GM20431 (cell line): Measurements from ENCODE around the gene HAUS1.

Source experiments
- in situ Hi-C: fragments of 300-500 bp; cut with MseI, MboI; formaldehyde crosslinking; loops from one replicate; pipeline ENCODE4 v1.15.0; 2020; ENCODE audit warnings: low sequenced_read_pairs; ENCODE audit not compliant: unreplicated experiment

Gene HAUS1, protein sequence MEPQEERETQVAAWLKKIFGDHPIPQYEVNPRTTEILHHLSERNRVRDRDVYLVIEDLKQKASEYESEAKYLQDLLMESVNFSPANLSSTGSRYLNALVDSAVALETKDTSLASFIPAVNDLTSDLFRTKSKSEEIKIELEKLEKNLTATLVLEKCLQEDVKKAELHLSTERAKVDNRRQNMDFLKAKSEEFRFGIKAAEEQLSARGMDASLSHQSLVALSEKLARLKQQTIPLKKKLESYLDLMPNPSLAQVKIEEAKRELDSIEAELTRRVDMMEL

DNA sequence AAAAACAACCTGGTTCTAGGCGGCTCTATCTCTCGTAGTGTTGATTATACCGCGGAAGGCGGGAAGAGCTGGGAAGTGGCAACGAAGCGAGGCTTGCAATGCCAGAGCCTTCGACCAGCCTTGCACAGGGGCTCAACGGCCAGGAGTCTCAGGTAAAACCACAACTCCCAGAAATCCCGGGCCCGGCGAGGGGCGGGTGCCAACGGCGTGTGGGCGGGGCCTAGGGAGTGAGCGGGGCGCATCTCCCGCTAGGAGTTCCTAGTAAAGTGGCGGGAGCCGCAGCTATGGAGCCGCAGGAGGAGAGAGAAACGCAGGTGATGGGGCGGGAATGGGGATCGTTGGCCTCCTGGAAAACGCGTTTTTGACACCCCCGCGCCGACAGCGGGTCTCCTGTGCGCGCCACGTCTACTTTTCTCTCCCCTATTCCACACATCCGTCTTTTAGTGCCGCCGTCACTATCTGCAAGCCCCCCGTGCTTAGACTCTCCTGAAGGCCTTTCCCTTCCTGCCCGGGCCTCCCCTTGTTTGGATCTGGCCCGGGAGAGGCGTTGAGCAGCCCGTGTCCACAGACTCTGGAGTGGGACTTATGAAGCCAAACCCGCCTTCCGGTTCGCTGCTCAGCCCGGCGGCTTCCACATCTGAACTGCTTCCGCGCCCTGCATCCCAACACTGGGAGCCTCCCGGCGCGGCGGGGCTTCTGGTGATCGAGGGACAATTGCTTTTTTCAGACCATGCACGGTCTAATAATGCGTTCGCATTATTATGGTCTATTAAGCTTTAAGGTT lies at the start of gene HAUS1:
HAUS1 (plus strand) TSS at position 258 of the 784 bp plus-strand sequence; CDS start at position 285, 27 bp downstream.
- in situ Hi-C loops = no loop called here

DNA sequence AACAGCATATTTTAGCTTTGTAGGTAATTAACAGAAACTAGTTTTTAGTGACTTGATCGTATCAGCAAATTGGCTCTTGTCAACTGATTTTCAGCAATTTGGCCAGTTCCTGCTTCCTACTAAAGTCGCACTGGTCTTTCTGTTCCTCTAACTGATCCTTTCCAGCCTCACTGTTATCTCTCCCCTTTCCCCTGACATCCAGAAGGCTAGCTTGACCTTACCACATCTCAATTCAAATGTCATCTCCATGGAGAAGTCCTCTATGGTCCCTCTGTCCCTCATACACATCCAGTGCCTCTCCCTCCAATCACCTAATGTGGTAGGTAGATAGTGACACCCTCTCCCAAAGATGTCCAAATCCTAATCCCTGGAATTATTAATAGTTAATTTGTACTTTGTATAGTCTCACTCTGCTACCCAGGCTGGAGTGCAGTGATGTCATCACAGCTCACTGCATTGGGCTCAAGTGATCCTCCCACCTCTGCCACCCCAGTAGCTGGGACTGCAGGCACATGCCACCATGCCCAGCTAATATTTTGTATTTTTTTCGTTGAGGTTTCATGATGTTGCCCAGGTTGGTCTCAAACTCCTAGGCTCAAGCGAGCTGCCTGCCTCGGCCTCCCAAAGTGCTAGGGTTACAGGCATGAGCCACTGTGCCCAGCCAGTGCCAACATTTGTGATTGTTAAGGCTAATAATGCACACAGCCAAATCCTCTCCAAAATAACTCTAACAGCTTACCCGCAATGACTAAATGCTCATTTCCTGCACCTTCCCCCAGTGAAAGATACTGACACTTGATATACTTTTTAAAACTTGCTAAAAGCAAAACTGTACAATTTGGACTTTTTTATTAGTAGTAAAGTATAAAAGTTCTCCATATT lies 49.0 kb upstream of the HAUS1 start:
- in situ Hi-C loops = no loop called here

DNA sequence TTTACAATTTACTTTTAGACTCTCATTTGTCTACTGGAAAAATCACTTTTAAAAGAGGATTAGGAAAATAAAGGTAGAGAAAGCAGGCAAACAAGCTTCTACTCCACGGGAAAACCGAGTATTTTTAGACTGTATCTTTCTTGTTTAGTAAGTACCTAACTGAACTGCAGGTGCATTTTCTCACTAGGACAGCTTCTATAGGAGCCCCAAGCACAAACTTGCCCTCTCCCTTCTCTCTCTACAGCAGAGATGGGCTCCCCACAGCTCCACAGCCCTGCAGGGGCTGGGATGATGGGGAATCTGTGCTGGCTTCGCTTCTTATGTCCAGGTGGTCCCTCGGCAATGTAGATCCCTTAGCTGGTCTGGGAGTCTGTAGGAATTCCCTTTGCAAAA lies 48.4 kb upstream of the HAUS1 start:
- in situ Hi-C loops = no loop called here

DNA sequence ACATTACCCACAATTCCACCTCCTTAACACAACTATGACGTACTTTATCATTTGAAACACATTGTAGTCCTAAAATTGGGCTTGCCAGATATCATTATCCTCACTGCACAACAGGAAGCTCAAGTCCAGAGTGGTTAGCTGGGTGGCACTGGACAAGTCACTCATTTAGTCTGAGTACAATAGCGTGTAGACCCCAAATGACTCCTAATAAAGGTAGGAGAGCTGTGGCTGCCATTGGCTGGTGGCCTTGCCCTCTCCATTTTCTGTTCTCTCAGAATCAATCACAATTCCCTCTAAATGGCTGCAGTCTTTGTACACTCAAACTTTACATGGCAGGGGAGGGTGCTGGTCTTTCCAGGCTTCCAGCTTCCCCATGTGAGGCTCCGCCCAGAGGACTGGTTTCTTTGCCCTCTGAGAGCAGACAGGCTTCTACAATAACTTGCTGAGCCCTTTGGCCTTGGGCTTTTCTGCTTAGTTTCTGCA lies 43.8 kb upstream of the HAUS1 start:
- in situ Hi-C loops = no loop called here

DNA sequence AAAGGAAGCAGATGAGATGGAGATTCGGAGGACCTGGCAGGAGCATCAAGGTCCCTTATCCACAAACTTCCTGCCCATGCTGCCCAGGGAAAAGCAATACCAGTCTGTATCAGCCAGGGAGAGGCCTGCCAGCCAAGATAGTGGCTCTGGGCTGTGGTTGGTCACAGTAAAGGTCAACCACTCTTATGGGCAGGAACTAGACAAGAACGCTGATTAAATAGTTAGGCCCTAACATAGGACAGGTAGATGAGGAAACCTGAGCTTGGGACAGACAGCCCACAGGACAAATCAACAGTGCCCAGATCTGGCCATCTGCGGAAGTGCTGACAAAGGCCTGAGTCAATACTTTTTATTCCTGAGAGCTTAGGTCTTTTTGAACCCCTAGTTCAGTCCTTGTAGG lies 42.8 kb upstream of the HAUS1 start:
- in situ Hi-C loops = no loop called here

DNA sequence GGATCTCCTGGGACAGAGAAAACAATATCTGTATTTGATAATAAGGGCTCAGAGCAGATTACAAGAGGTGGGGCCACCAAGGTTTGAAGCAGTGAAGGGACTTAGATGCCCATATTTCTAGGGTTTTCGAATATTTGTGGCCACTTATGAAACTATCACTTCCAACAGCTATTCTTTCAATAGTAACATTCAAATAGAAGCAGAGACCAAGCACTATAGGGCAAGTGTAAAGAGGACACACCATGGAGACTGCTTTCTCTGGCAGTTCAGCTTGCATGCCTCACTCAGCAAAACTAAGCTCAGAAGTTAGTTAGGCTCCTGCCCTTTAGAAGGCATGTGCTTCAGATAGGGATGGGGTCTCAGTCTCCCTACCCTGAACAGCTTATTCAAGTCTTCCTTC lies 42.4 kb upstream of the HAUS1 start:
- in situ Hi-C loops = no loop called here

DNA sequence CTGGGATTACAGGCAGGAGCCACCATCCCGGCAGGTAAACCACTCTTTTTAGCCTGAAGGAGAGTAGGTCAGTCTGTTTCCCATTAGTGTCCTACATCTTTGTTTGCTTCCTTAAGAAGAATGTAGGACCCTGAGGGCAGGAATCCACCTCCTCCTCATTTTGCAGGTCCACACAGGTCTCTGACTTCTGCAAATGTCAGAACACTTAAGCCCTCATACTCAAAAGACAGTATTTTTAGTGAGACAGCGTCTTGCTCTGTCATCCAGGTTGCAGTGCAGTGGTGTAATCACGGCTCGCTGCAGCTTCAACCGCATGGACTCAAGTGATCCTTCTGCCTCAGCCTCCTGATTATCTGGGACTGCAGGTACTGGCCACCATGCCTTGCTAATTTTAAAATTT lies 41.4 kb upstream of the HAUS1 start:
- in situ Hi-C loops = no loop called here

DNA sequence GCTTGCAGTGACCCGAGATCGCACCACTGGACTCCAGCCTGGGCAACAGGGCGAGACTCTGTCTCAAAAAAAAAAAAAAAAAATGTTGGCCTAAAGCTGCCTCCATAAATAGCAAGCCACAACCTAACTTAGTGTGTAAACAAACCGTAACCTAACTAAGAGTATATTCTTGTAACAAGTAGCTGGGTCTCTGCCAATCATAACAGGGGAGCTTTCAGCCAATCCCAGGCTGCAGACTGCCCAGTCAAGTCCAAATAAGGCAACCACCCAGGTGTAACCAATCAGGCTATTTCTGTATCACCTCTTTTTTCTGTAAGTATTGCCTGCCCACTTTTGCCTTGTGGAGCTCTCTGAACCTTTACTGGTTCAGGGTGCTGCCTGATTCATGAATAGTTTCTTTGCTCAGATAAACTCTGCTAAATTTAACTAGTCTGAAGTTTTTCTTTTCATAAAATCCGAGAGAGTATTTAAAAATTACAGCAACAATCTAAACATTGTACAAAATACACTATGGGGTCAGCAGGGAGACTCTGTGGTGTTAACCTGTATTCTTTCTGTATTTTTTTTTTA lies 36.7 kb upstream of the HAUS1 start:
- in situ Hi-C loops = no loop called here

DNA sequence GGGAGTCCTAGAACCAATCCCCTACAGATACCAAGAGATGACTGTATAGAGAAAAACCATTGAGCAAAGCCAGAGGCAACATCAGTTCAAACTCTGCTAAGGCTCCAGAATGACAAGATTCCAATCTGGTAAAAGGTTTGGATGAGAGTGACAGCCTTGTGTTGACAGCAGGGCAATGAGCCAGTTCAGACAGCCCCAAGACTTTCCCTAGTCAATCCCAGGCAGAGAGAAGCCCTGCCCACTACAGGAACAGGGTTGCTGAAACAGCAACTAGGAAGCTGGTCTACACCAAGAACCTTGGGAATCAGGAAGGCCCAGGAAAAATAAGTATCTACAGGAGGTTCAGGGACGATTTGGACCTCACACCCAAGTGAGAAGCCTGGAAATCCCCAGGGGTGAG lies 35.4 kb upstream of the HAUS1 start:
- in situ Hi-C loops = no loop called here

DNA sequence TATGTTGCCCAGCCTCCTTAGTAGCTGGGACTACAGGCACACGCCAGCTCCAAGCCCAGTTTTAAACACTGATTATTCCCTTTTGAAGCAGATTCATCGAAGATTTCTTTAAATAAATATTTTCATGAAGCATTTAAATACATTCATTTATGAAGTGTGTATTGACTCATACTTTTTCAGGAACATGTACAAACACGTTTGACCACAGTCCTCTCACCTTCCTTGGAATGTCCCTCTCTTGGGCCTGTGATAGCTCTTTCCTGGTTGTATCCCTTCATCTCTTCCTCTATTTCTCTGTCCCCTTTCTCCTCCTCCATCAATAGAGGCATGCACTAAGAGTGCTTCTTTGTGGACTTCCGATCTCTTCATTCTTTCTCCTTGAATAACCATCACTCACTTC lies 34.7 kb upstream of the HAUS1 start:
- in situ Hi-C loops = no loop called here

DNA sequence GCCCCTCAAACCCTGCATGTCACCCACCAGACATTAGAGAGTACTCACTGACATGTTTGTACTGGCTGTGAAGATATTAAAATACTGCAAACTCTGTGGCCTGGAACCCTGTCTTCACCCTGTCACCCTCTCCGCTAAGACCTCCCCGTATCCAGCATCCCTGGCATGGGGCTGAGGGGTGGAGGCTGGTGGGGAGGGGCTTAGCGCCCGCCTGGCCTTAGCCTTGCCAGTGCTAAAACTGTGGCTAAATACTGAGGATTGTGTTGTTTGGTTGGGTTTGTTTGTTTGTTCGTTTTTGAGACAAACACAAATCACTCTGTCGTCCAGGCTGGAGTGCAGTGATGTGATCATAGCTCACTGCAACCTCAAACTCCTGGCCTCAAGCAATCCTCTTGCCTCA lies 34.0 kb upstream of the HAUS1 start:
- in situ Hi-C loops = no loop called here

DNA sequence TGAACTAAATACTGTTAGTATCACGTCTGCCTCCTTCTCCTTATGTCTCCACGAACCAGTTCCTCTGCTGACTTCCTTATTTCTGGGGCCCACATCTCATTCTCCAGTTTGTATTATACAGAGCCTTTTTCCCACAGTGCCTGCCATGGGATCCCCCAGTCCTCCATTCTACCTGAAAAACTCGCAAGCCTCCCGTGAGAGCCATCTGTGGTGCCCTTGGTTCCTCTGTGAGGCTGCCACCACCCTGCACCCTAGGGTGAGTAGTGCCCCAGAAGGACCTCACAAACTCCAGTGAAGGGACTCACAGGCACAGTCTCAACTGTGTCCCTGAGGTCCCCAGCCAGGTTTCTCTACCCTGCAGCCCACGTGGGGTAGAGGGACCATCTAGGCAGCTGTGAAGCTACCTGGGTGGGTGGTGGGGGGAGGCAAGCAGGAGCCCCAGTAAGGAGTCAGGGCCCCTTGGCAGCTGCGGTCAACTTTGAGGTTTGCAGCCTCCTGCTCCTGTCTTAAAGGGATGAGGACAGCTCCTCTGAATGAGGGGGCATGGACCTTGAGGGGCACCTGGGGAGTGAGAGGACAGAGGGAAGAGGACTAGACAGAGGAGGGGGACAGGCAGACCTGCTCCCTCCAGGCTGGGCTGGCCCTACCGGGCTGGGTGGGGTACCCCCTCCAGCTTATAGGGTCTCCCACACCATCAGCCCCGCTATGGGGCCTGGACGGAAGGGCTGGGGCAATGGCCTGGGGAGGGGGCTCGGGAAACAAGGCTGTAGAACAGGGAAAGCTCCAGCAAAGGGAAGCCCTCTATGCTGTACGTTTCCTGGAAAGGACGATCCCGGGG lies 33.2 kb upstream of the HAUS1 start:
- in situ Hi-C loops = no loop called here

DNA sequence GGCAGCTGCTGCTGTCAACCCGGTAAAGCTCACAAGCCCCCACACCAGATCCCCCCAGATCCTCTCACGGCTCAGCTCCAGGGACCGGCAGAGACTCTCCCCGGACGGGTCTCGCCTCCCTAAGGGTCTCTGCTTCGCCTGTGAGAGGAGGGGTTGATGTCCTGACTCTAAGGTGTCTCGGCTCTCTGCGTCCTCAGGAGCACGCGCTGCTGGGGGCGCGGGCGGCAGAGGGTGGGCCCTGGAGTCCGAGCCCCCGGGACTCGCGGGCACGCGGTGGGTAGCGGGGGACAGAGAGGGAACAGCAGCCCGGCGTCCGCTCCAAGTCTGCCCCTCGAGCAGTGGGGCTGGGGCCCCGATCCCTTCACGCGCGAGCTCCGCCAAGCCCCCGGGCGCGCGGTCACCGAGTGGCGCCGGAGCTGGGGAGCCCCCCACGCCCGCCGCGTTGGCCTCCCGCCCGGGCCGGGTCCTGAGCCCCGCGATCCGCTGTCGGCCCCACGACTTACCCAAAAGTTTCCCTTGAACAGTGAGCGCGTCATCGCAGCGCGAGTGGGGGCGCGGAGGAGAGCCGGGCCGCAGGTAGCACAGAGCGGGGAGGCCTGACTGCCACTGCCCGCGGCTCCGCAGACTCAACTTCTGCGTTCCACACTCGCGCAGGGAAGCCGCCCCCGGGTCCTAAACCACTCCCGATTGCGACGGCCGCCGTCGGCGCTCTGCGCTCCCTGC lies 32.4 kb upstream of the HAUS1 start, which contains the start of gene PSTPIP2:
PSTPIP2 (minus strand) TSS at position 608 of the 723 bp plus-strand sequence; CDS start at position 536, 72 bp downstream.
- in situ Hi-C loops = no loop called here

DNA sequence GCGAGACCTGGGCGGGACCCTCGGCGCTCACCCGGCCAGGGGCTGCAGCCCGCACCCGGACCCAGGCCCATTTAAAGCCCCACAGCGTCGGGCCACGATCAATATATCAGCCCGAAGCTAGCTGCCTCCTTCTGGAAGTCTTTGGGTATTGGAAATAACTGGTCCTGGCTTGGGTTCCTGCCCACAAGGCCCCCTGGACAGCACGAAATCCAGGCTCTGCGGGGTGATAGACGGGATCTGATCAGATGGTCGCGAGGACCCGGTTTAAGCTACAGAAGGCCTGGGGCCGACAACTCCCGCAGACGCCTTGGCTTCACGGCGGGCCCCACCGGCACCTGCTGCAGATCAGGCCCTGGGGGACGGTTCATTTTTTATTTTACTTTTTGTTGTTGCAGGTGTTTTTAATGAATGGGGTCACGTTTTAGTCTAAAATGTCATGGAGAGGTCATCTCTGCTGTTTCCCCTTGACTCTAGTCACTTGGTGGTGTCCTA lies 31.8 kb upstream of the HAUS1 start:
- in situ Hi-C loops = no loop called here

DNA sequence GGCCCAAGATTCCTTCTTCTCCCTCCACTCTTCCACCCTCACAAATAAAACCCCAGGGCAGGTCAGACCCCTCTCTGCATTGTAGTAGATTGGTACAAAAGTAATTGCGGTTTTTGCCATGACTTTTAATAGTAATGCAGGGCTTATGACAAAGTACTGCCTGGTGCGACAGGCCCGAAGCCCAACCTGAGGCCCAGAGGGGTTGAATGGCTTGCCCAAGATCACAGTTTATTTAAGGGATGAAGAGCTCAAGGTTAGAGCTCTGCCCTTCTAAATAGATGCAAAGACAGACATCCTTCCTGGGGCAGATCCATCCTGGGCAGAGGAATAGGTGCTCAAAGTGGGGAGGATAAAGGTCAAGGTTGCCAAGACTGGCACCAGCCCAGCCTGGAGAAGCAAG lies 31.2 kb upstream of the HAUS1 start:
- in situ Hi-C loops = no loop called here

DNA sequence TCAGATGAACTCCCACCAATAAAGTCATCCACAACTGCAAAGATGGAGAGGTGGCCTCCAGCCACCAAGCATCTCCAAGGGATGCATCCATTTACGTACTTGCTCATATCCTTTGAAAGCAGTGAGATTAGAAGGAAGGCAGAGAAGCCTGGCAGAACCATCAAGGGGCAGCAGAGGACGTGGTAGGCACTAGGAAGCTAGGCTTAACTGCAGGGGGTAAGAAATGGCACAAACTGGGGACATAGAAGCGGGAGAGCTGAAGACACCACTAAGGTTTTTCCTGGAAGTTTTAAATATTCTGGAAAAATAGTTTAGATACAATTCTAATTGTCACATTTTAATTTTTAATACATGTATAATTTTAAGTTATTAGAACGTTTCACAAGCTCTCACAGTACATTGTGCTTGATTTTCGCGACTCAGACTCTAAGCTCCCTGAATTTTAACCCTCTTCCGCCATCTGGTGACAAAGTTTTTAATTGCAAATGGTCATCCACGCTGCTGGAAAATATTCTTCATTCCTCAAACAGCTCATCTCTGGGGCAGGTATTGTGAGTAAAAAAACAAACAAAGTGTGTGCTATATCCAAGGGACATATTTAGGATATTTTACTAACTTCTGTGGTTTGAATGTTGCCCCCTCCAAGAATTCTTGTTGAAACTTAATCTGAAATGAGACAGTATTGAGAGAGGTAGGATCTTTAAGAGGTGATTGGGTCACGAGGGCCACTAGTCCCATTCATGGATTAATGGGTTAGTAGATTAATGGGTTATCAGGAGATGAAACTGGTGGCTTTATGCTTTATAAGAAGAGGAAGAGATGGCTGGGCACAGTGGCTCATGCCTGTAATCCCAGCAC lies 30.5 kb upstream of the HAUS1 start:
- in situ Hi-C loops = no loop called here

DNA sequence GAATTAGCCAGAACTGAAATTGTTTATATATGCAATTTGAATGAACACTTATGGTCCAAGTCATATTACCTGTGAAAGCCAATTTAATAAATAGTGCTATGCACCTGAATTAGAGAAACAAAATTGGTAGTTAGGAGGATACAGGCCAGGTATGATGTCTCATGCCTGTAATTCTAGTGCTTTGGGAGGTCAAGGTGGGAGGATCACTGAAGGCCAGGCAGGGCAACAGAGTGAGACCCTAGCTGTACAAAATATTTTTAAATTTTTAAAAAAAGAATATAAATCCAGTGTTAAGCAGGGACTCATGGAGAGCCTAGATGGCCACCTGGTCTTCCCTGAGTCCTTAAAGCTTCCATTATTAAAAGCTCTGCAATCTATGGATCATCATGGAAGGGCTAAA lies 24.8 kb upstream of the HAUS1 start:
- in situ Hi-C loops = no loop called here

DNA sequence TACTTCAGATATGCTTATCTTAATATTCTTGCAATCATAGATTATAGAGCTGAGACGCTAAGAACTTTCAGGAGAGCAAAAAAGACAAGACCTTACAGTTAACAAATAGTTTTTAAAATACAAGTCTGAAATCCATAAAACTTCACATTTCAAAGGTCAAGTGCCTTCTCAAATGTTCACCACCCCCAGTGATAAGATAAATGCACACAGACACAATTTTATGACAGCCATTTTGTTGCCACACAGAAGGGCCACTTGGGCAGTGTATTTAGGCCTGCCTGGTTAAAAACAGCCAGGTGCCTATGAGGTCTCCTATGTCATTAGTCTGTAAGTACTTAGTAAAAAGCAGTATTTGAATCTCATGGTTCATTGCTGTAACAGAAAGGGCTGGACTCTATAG lies 24.0 kb upstream of the HAUS1 start:
- in situ Hi-C loops = no loop called here
